H9 (cell line): ENCODE data around the gene KIF26B. TPM values are rescaled to one million over a fixed set of nuclear protein-coding genes. Genes with fewer than 3 reads are reported as not detected.

Source experiments
- DNase-seq: peaks from one replicate; pipeline ENCODE4 v3.0.0-alpha.2; 2017
- H2AFZ ChIP-seq: one replicate; pipeline ENCODE4 v1.6.1; 2013; ENCODE audit warnings: mild to moderate bottlenecking, low read length, control low read depth, moderate library complexity
- H2AK5ac ChIP-seq: 2 replicates; pipeline ENCODE4 v1.6.1; 2013; ENCODE audit warnings: low read length, control low read depth, mixed read lengths; ENCODE audit not compliant: insufficient read length
- H2BK120ac ChIP-seq: one replicate; pipeline ENCODE4 v1.6.1; 2013; ENCODE audit warnings: low read depth, mild to moderate bottlenecking, low read length, control low read depth, inconsistent platforms; ENCODE audit not compliant: poor library complexity, severe bottlenecking
- H2BK12ac ChIP-seq: 2 replicates; pipeline ENCODE4 v1.6.1; 2013; ENCODE audit warnings: low read length, control low read depth, mixed read lengths, low read depth; ENCODE audit not compliant: insufficient read length
- H2BK15ac ChIP-seq: 2 replicates; pipeline ENCODE4 v1.6.1; 2013; ENCODE audit warnings: low read depth, low read length, control low read depth
- H2BK20ac ChIP-seq: one replicate; pipeline ENCODE4 v1.6.1; 2013; ENCODE audit warnings: low read depth, mild to moderate bottlenecking, low read length, control low read depth, inconsistent platforms; ENCODE audit not compliant: poor library complexity, severe bottlenecking
- H2BK5ac ChIP-seq: 2 replicates; pipeline ENCODE4 v1.6.1; 2013; ENCODE audit warnings: low read length, control low read depth, mixed read lengths; ENCODE audit not compliant: insufficient read length
- H3K14ac ChIP-seq: 2 replicates; pipeline ENCODE4 v1.6.1; 2013; ENCODE audit warnings: low read length, control low read depth; ENCODE audit not compliant: insufficient read depth
- H3K18ac ChIP-seq: 2 replicates; pipeline ENCODE4 v1.6.1; 2013; ENCODE audit warnings: low read depth, mild to moderate bottlenecking, mixed read lengths, low read length, control low read depth; ENCODE audit not compliant: insufficient read length
- H3K23ac ChIP-seq: 2 replicates; pipeline ENCODE4 v1.6.1; 2013; ENCODE audit warnings: low read length, control low read depth, mixed read lengths, low read depth; ENCODE audit not compliant: insufficient read length
- H3K23me2 ChIP-seq: 2 replicates; pipeline ENCODE4 v1.6.1; 2013; ENCODE audit warnings: low read depth, mild to moderate bottlenecking, mixed read lengths, low read length, control low read depth; ENCODE audit not compliant: insufficient read length, poor library complexity, severe bottlenecking
- H3K27ac ChIP-seq: 2 replicates; pipeline ENCODE4 v1.5.1; 2013; ENCODE audit warnings: low read length, control low read depth, mixed read lengths, low read depth; ENCODE audit not compliant: insufficient read length
- H3K27me3 ChIP-seq: 2 replicates; pipeline ENCODE4 v1.6.1; 2013; ENCODE audit warnings: low read length, control low read depth, inconsistent platforms; ENCODE audit not compliant: insufficient read depth
- H3K4ac ChIP-seq: 2 replicates; pipeline ENCODE4 v1.6.1; 2013; ENCODE audit warnings: low read depth, mild to moderate bottlenecking, control low read depth, inconsistent platforms, low read length, moderate library complexity
- H3K4me1 ChIP-seq: 2 replicates; pipeline ENCODE4 v1.6.1; 2013; ENCODE audit warnings: low read length, control low read depth, inconsistent platforms; ENCODE audit not compliant: insufficient read depth
- H3K4me2 ChIP-seq: 2 replicates; pipeline ENCODE4 v1.6.1; 2013; ENCODE audit warnings: low read length, control low read depth, mixed read lengths; ENCODE audit not compliant: insufficient read length, insufficient read depth
- H3K56ac ChIP-seq: 2 replicates; pipeline ENCODE4 v1.6.1; 2013; ENCODE audit warnings: low read depth, mild to moderate bottlenecking, mixed read lengths, low read length, control low read depth; ENCODE audit not compliant: insufficient read length
- H3K79me1 ChIP-seq: 2 replicates; pipeline ENCODE4 v1.6.1; 2013; ENCODE audit warnings: low read depth, mild to moderate bottlenecking, moderate library complexity, low read length, control low read depth, inconsistent platforms; ENCODE audit not compliant: insufficient read depth, poor library complexity, severe bottlenecking
- H3K79me2 ChIP-seq: 2 replicates; pipeline ENCODE4 v1.6.1; 2013; ENCODE audit warnings: low read length, control low read depth, inconsistent platforms; ENCODE audit not compliant: insufficient read depth
- H3K9ac ChIP-seq: 2 replicates; pipeline ENCODE4 v1.6.1; 2013; ENCODE audit warnings: low read length, control low read depth, mixed read lengths; ENCODE audit not compliant: insufficient read length; ENCODE audit errors: extremely low read depth
- H3K9me3 ChIP-seq: one replicate; pipeline ENCODE4 v1.6.1; 2013; ENCODE audit warnings: low read depth, low read length, inconsistent platforms; ENCODE audit not compliant: control insufficient read depth
- H3T11ph ChIP-seq: one replicate; pipeline ENCODE4 v1.6.1; 2013; ENCODE audit warnings: mild to moderate bottlenecking, low read length, control low read depth, inconsistent platforms
- H4K20me1 ChIP-seq: one replicate; pipeline ENCODE4 v1.6.1; 2013; ENCODE audit not compliant: control insufficient read depth, insufficient read length, insufficient read depth
- H4K5ac ChIP-seq: 2 replicates; pipeline ENCODE4 v1.6.1; 2013; ENCODE audit warnings: low read depth, mild to moderate bottlenecking, mixed read lengths, low read length, control low read depth; ENCODE audit not compliant: insufficient read length
- H4K8ac ChIP-seq: replicated peaks from 2 replicates; pipeline ENCODE4 v1.6.1; 2013; ENCODE audit warnings: low read length, control low read depth, mixed read lengths, low read depth; ENCODE audit not compliant: insufficient read length
- H4K91ac ChIP-seq: 2 replicates; pipeline ENCODE4 v1.6.1; 2013; ENCODE audit warnings: low read depth, mild to moderate bottlenecking, moderate library complexity, mixed read lengths, low read length, control low read depth; ENCODE audit not compliant: insufficient read length
- H3K27ac Mint-ChIP-seq, 3 experiments: 2 replicates in 2 of 3; 3 replicates in 1 of 3; pipeline ENCODE4 v1.8.0; 2020 to 2021; ENCODE audit warnings: mixed read lengths in 3 of 3, mild to moderate bottlenecking in 1 of 3, moderate library complexity in 1 of 3
- H3K27me3 Mint-ChIP-seq: 2 replicates; pipeline ENCODE4 v1.8.0; 2021; ENCODE audit warnings: low read depth, mild to moderate bottlenecking, moderate library complexity, mixed read lengths
- H3K36me3 Mint-ChIP-seq, 3 experiments: 2 replicates in 2 of 3; 3 replicates in 1 of 3; pipeline ENCODE4 v1.8.0; 2020 to 2021; ENCODE audit warnings: low read depth in 3 of 3, mixed read lengths in 3 of 3; ENCODE audit not compliant: insufficient read depth in 1 of 3
- H3K4me1 Mint-ChIP-seq, 2 experiments: 2 replicates each; pipeline ENCODE4 v1.8.0; 2020; ENCODE audit warnings: mixed read lengths in 2 of 2
- H3K4me3 Mint-ChIP-seq, 2 experiments: 2 replicates in 1 of 2; 3 replicates in 1 of 2; pipeline ENCODE4 v1.8.0; 2020 to 2021; ENCODE audit warnings: mild to moderate bottlenecking in 2 of 2, mixed read lengths in 2 of 2, moderate library complexity in 1 of 2
- H3K9me3 Mint-ChIP-seq, 2 experiments: 2 replicates in 1 of 2; 3 replicates in 1 of 2; pipeline ENCODE4 v1.8.0; 2020; ENCODE audit warnings: mild to moderate bottlenecking in 2 of 2, mixed read lengths in 2 of 2, moderate library complexity in 1 of 2
- WGBS: extraction: QIAGEN DNeasy Blood & Tissue Kit; methylation state at CpG from one replicate; pipeline ENCODE4 v1.1.7; 2013; ENCODE audit warnings: missing lambda C conversion rate, low lambda C conversion rate, mixed read lengths; ENCODE audit not compliant: insufficient read length; ENCODE audit errors: extremely low coverage; 5-methylcytosine and 5-hydroxymethylcytosine counted together
- total RNA-seq: library from RNA; stranded (reverse); gene quantifications from 2 replicates; pipeline ENCODE4 v1.2.1, GENCODE V29; 2021
- TF ChIP-seq, protein P1 (sequence below): fragments of 200-600 bp; sonication (generic); conservative IDR thresholded peaks from 3 replicates; pipeline ENCODE4 v1.8.0; 2021; ENCODE audit warnings: antibody characterized with exemption, mild to moderate bottlenecking

KIF26B gene
- total RNA-seq, 1 experiment from 2014 or later = 0.13 TPM

DNA sequence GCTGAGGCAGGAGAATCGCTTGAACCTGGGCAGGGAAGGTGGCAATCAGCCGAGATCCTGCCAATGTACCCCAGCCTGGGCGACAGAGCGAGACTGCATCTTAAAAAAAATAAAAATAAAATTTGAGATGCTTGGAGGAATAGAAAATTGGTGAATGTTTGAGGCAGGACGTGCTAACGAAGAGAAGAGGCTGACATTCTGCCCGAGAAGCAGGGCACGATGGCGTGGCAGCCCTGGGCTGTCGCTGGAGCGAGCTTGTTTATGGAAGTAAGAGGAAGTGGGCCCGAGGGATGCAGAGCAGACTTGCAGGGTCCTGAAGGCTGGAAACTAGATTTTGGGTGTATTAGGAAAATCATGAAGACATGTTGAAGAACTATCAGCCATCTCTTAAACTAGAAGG, 92.6 kb downstream of the KIF26B start:
- H3K27me3 Mint-ChIP-seq = no peaks in the 10 kb centered on the region
- DNase-seq = no peak
- no peak overlapping the region for H3K27ac Mint-ChIP-seq

More for the DNA sequence above, 92.6 kb downstream of the KIF26B start:
- H3K36me3 Mint-ChIP-seq = peaks cover under 1 to 2% (median 2%) of the 10 kb centered on the region in 3 experiments; a peak in 3 of 7 replicates
- no peak overlapping the region for H2BK12ac ChIP-seq
- no peak overlapping the region for H2BK120ac ChIP-seq
- H4K8ac ChIP-seq = no peak overlapping the region
- H3K79me1 ChIP-seq = no peaks in the 10 kb centered on the region
- no peak overlapping the region for H3K4me2 ChIP-seq
- H3K4me1 Mint-ChIP-seq = peaks cover 10 to 11% of the 10 kb centered on the region in 2 experiments
- no peak overlapping the region for H2BK15ac ChIP-seq
- no peaks in the 10 kb centered on the region for H3K23me2 ChIP-seq
- H2BK5ac ChIP-seq = no peak overlapping the region
- H3K9me3 ChIP-seq = no peaks in the 10 kb centered on the region
- no peaks in the 10 kb centered on the region for H3K27me3 ChIP-seq
- no peak overlapping the region for H2BK20ac ChIP-seq
- no peak overlapping the region for H3K18ac ChIP-seq
- no peaks in the 10 kb centered on the region for H4K20me1 ChIP-seq
- no peak overlapping the region for H3K14ac ChIP-seq
- H3T11ph ChIP-seq = no peak overlapping the region
- H4K91ac ChIP-seq = no peak overlapping the region
- H2AFZ ChIP-seq = no peak overlapping the region
- no peak overlapping the region for H3K4me3 Mint-ChIP-seq
- H3K9ac ChIP-seq = no peak overlapping the region
- WGBS = 100% methylated on average over 2 of the region's 12 CpGs
- H3K56ac ChIP-seq = no peak overlapping the region
- H4K5ac ChIP-seq = no peak overlapping the region
- H3K9me3 Mint-ChIP-seq = peaks cover 5 to 9% of the 10 kb centered on the region in 2 experiments; a peak in 4 of 5 replicates
- no peak overlapping the region for H3K4ac ChIP-seq
- H3K4me1 ChIP-seq = no peaks in the 10 kb centered on the region
- no peak overlapping the region for H3K27ac ChIP-seq
- H3K23ac ChIP-seq = no peak overlapping the region
- H3K79me2 ChIP-seq = no peaks in the 10 kb centered on the region
- H2AK5ac ChIP-seq = no peak overlapping the region
- TF ChIP-seq, protein P1, sequence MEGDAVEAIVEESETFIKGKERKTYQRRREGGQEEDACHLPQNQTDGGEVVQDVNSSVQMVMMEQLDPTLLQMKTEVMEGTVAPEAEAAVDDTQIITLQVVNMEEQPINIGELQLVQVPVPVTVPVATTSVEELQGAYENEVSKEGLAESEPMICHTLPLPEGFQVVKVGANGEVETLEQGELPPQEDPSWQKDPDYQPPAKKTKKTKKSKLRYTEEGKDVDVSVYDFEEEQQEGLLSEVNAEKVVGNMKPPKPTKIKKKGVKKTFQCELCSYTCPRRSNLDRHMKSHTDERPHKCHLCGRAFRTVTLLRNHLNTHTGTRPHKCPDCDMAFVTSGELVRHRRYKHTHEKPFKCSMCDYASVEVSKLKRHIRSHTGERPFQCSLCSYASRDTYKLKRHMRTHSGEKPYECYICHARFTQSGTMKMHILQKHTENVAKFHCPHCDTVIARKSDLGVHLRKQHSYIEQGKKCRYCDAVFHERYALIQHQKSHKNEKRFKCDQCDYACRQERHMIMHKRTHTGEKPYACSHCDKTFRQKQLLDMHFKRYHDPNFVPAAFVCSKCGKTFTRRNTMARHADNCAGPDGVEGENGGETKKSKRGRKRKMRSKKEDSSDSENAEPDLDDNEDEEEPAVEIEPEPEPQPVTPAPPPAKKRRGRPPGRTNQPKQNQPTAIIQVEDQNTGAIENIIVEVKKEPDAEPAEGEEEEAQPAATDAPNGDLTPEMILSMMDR = no peak
